ENCODE measurements around the gene PIEZO2.

The PIEZO2 gene

GRCh38 chr18:10840743-10841142 lies 308.6 kb downstream of the PIEZO2 start:
- H3F3A ChIP-seq (ENCODE audit: insufficient read depth, low read length), result no peaks in the 10 kb centered on the region
- H3K27me3 ChIP-seq (ENCODE audit: insufficient read depth, low read length), result no peaks in the 10 kb centered on the region
- no peaks in the 10 kb centered on the region; the same call in 1 of the 2 replicates for H3K36me3 ChIP-seq (ENCODE audit: insufficient read depth, low read length)
- TF ChIP-seq EZH2 (IDR thresholded peaks at IDR 0.05; ENCODE audit: borderline replicate concordance, low read length), result no peak
- no peak for TF ChIP-seq CTCF (IDR thresholded peaks at IDR 0.05; ENCODE audit: low read length)
- no peak overlapping the region for H3K4me2 ChIP-seq (ENCODE audit: low read length)
- no peak overlapping the region for H3K4me3 ChIP-seq (ENCODE audit: low read depth, low read length, poor library complexity, severe bottlenecking)
- no peaks in the 10 kb centered on the region for H3K4me1 ChIP-seq (ENCODE audit: insufficient read depth, low read length, severe bottlenecking)
- no peaks in the 10 kb centered on the region for H3K9me3 ChIP-seq (ENCODE audit: low read length)
- H3K79me2 ChIP-seq (ENCODE audit: insufficient read depth, low read length), result no peaks in the 10 kb centered on the region
- H3K27ac ChIP-seq (ENCODE audit: low read depth, low read length, poor library complexity, severe bottlenecking), result no peak overlapping the region
- no peaks in the 10 kb centered on the region for H4K20me1 ChIP-seq (ENCODE audit: insufficient read depth, low read length)
- H3K9me2 ChIP-seq (ENCODE audit: low read depth, low read length), result no peaks in the 10 kb centered on the region
- no peak overlapping the region for H3K9ac ChIP-seq (ENCODE audit: low read length)
- no peak overlapping the region for H2AFZ ChIP-seq (ENCODE audit: low read length)

GRCh38 chr18:10839421-10839820 lies 309.9 kb downstream of the PIEZO2 start:
- no peaks in the 10 kb centered on the region for H4K20me1 ChIP-seq (ENCODE audit: insufficient read depth, low read length)
- no peak overlapping the region for H3K4me2 ChIP-seq (ENCODE audit: low read length)
- H3F3A ChIP-seq (ENCODE audit: insufficient read depth, low read length), result no peaks in the 10 kb centered on the region
- H3K4me3 ChIP-seq (ENCODE audit: low read depth, low read length, poor library complexity, severe bottlenecking), result no peak overlapping the region
- no peaks in the 10 kb centered on the region for H3K27me3 ChIP-seq (ENCODE audit: insufficient read depth, low read length)
- no peak overlapping the region for H3K9ac ChIP-seq (ENCODE audit: low read length)
- no peaks in the 10 kb centered on the region; the same call in 1 of the 2 replicates for H3K36me3 ChIP-seq (ENCODE audit: insufficient read depth, low read length)
- no peak overlapping the region for H2AFZ ChIP-seq (ENCODE audit: low read length)
- H3K27ac ChIP-seq (ENCODE audit: low read depth, low read length, poor library complexity, severe bottlenecking), result no peak overlapping the region
- H3K9me3 ChIP-seq (ENCODE audit: low read length), result no peaks in the 10 kb centered on the region
- no peak for TF ChIP-seq EZH2 (IDR thresholded peaks at IDR 0.05; ENCODE audit: borderline replicate concordance, low read length)
- no peak for TF ChIP-seq CTCF (IDR thresholded peaks at IDR 0.05; ENCODE audit: low read length)
- no peaks in the 10 kb centered on the region for H3K9me2 ChIP-seq (ENCODE audit: low read depth, low read length)
- H3K79me2 ChIP-seq (ENCODE audit: insufficient read depth, low read length), result no peaks in the 10 kb centered on the region
- H3K4me1 ChIP-seq (ENCODE audit: insufficient read depth, low read length, severe bottlenecking), result no peaks in the 10 kb centered on the region

GRCh38 chr18:10838553-10838952 lies 310.8 kb downstream of the PIEZO2 start:
- H4K20me1 ChIP-seq (ENCODE audit: insufficient read depth, low read length), result no peaks in the 10 kb centered on the region
- no peaks in the 10 kb centered on the region for H3K9me2 ChIP-seq (ENCODE audit: low read depth, low read length)
- TF ChIP-seq CTCF (IDR thresholded peaks at IDR 0.05; ENCODE audit: low read length) (no peak), EZH2 (IDR thresholded peaks at IDR 0.05; ENCODE audit: borderline replicate concordance, low read length) (no peak)
- H3K27ac ChIP-seq (ENCODE audit: low read depth, low read length, poor library complexity, severe bottlenecking), result no peak overlapping the region
- no peaks in the 10 kb centered on the region for H3F3A ChIP-seq (ENCODE audit: insufficient read depth, low read length)
- H2AFZ ChIP-seq (ENCODE audit: low read length), result no peak overlapping the region
- no peaks in the 10 kb centered on the region for H3K4me1 ChIP-seq (ENCODE audit: insufficient read depth, low read length, severe bottlenecking)
- no peak overlapping the region for H3K9ac ChIP-seq (ENCODE audit: low read length)
- H3K4me2 ChIP-seq (ENCODE audit: low read length), result no peak overlapping the region
- H3K79me2 ChIP-seq (ENCODE audit: insufficient read depth, low read length), result no peaks in the 10 kb centered on the region
- no peaks in the 10 kb centered on the region for H3K9me3 ChIP-seq (ENCODE audit: low read length)
- H3K27me3 ChIP-seq (ENCODE audit: insufficient read depth, low read length), result no peaks in the 10 kb centered on the region
- H3K4me3 ChIP-seq (ENCODE audit: low read depth, low read length, poor library complexity, severe bottlenecking), result no peak overlapping the region
- no peaks in the 10 kb centered on the region; the same call in 1 of the 2 replicates for H3K36me3 ChIP-seq (ENCODE audit: insufficient read depth, low read length)

All from OCI-LY1 (cell line).